HepG2 (cell line): ENCODE results near the gene TRIM54. TPM values are rescaled to one million over a fixed set of nuclear protein-coding genes. Genes with fewer than 3 reads are reported as not detected.

Source experiments
- CBFB ChIP-seq: sonication (generic); formaldehyde crosslinking; IDR thresholded peaks from 2 replicates; pipeline ENCODE4 v1.4.0; 2020; ENCODE audit warnings: missing genetic modification reagents
- PHF20 ChIP-seq: sonication (generic); formaldehyde crosslinking; IDR thresholded peaks from 2 replicates; pipeline ENCODE4 v1.5.0; 2020; ENCODE audit warnings: mild to moderate bottlenecking, missing genetic modification reagents
- PTBP1 ChIP-seq: fragments of 200-400 bp; formaldehyde crosslinking; IDR thresholded peaks from 2 replicates; pipeline ENCODE4 v1.6.1; 2018; ENCODE audit warnings: low read length, low read depth; ENCODE audit not compliant: poor library complexity, severe bottlenecking
- TAF1 ChIP-seq: sonication (generic); formaldehyde crosslinking; IDR thresholded peaks from 2 replicates; pipeline ENCODE4 v1.4.0; 2020; ENCODE audit warnings: missing genetic modification reagents
- ZNF367 ChIP-seq: sonication (generic); formaldehyde crosslinking; IDR thresholded peaks from 2 replicates; pipeline ENCODE4 v1.4.0; 2020; ENCODE audit warnings: missing genetic modification reagents, borderline replicate concordance
- ZNF556 ChIP-seq: sonication (generic); formaldehyde crosslinking; IDR thresholded peaks from 2 replicates; pipeline ENCODE4 v1.4.0; 2020; ENCODE audit warnings: mild to moderate bottlenecking, missing genetic modification reagents, borderline replicate concordance
- ZNF564 ChIP-seq: sonication (generic); formaldehyde crosslinking; IDR thresholded peaks from 2 replicates; pipeline ENCODE4 v1.8.1; 2023; ENCODE audit warnings: mild to moderate bottlenecking, missing genetic modification reagents
- ZSCAN12 ChIP-seq: sonication (generic); formaldehyde crosslinking; IDR thresholded peaks from 2 replicates; pipeline ENCODE4 v1.9.0; 2021; ENCODE audit warnings: mild to moderate bottlenecking, missing genetic modification reagents
- polyA plus RNA-seq, 8 experiments: library from polyadenylated mRNA; depleted of rRNA in 3 of 8; stranded (reverse) in 7 of 8; unstranded in 1 of 8; fragments of >200 nt; fragmentation: Illumina TruSeq in 4 of 8; extraction: Trizol in 4 of 8; gene quantifications; 2 replicates each; pipeline versions ENCODE4 v1.2.1 to v1.2.3, GENCODE V29; 2011 to 2016; ENCODE audit warnings: low read depth in 4 of 8, missing spikeins in 1 of 8, mixed read lengths in 1 of 8; ENCODE audit not compliant: insufficient read depth in 1 of 8
- total RNA-seq, 5 experiments: library from RNA; depleted of rRNA; stranded (reverse); fragments of >200 nt; fragmentation: Illumina TruSeq; extraction: Trizol; gene quantifications; 2 replicates each; pipeline ENCODE4 v1.2.3, GENCODE V29; 2016; ENCODE audit warnings: low read depth in 1 of 5
- TF ChIP-seq, protein P1 (sequence below): sonication (generic); formaldehyde crosslinking; IDR thresholded peaks from 2 replicates; pipeline ENCODE4 v1.5.0; 2020; ENCODE audit warnings: mild to moderate bottlenecking, missing genetic modification reagents, borderline replicate concordance
- TF ChIP-seq, protein P2 (sequence below): sonication (generic); formaldehyde crosslinking; IDR thresholded peaks from 2 replicates; pipeline ENCODE4 v1.4.0; 2020; ENCODE audit warnings: missing genetic modification reagents, borderline replicate concordance
- TF ChIP-seq, protein P3 (sequence below): sonication (generic); formaldehyde crosslinking; IDR thresholded peaks from 2 replicates; pipeline ENCODE4 v1.8.0; 2022; ENCODE audit warnings: mild to moderate bottlenecking, missing genetic modification reagents
- TF ChIP-seq, protein P4 (sequence below): sonication (generic); formaldehyde crosslinking; IDR thresholded peaks from 2 replicates; pipeline ENCODE4 v1.8.1; 2023; ENCODE audit warnings: mild to moderate bottlenecking, moderate library complexity, missing genetic modification reagents

Gene TRIM54
- total and polyA plus RNA-seq, 2 of the 13 experiments (the other 11 are each of a cell fraction or from before 2014, with no cell fraction given): 0.07 to 0.13 TPM

DNA sequence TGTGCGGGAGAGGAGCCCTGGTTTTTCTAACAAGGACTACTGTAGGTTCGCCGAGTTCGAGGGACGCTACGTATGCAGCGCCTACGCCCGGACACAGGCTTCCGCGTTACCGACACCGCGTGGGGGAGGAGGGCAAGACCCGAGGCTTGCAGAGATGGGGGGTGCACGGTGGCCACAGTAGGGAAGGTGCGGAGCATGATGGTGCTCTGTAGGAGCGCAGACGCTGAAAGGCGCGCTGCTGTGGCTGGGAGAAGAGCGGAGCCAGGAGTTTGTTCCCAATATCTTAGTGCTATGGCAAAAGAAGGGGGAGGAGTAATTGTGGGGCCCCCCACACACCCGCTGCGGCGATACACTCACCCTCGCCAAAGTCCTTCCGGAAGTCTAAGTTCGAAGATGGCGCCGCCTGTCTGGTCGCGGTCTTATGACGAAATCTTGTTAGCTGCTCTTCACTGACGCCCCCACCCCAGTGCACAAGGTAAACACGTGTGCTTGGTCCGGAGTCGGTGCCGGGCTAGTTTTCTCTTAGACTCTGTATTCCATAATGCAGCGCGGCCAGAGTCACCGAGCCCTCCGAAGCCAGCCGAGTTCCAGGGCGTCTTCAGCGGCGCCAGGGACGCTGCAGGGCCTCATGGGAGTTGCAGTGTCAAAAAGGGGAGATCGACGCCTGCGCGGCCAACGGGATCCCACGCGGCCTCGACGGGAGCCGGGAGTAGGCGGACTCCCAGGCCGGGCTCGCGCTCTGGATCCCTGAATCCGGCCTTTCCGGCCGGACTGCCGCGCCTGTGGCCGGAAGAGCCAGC, 74.4 kb downstream of the TRIM54 start, which contains the start of gene GTF3C2 (continued):
- TF ChIP-seq, protein P1, sequence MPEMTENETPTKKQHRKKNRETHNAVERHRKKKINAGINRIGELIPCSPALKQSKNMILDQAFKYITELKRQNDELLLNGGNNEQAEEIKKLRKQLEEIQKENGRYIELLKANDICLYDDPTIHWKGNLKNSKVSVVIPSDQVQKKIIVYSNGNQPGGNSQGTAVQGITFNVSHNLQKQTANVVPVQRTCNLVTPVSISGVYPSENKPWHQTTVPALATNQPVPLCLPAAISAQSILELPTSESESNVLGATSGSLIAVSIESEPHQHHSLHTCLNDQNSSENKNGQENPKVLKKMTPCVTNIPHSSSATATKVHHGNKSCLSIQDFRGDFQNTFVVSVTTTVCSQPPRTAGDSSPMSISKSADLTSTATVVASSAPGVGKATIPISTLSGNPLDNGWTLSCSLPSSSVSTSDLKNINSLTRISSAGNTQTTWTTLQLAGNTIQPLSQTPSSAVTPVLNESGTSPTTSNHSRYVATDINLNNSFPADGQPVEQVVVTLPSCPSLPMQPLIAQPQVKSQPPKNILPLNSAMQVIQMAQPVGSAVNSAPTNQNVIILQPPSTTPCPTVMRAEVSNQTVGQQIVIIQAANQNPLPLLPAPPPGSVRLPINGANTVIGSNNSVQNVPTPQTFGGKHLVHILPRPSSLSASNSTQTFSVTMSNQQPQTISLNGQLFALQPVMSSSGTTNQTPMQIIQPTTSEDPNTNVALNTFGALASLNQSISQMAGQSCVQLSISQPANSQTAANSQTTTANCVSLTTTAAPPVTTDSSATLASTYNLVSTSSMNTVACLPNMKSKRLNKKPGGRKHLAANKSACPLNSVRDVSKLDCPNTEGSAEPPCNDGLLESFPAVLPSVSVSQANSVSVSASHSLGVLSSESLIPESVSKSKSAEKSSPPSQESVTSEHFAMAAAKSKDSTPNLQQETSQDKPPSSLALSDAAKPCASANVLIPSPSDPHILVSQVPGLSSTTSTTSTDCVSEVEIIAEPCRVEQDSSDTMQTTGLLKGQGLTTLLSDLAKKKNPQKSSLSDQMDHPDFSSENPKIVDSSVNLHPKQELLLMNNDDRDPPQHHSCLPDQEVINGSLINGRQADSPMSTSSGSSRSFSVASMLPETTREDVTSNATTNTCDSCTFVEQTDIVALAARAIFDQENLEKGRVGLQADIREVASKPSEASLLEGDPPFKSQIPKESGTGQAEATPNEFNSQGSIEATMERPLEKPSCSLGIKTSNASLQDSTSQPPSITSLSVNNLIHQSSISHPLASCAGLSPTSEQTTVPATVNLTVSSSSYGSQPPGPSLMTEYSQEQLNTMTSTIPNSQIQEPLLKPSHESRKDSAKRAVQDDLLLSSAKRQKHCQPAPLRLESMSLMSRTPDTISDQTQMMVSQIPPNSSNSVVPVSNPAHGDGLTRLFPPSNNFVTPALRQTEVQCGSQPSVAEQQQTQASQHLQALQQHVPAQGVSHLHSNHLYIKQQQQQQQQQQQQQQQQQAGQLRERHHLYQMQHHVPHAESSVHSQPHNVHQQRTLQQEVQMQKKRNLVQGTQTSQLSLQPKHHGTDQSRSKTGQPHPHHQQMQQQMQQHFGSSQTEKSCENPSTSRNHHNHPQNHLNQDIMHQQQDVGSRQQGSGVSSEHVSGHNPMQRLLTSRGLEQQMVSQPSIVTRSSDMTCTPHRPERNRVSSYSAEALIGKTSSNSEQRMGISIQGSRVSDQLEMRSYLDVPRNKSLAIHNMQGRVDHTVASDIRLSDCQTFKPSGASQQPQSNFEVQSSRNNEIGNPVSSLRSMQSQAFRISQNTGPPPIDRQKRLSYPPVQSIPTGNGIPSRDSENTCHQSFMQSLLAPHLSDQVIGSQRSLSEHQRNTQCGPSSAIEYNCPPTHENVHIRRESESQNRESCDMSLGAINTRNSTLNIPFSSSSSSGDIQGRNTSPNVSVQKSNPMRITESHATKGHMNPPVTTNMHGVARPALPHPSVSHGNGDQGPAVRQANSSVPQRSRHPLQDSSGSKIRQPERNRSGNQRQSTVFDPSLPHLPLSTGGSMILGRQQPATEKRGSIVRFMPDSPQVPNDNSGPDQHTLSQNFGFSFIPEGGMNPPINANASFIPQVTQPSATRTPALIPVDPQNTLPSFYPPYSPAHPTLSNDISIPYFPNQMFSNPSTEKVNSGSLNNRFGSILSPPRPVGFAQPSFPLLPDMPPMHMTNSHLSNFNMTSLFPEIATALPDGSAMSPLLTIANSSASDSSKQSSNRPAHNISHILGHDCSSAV (CRISPR knock-in tag): no peak
- TF ChIP-seq TAF1 (CRISPR knock-in tag): peak; percentile 84
- TF ChIP-seq, protein P2, sequence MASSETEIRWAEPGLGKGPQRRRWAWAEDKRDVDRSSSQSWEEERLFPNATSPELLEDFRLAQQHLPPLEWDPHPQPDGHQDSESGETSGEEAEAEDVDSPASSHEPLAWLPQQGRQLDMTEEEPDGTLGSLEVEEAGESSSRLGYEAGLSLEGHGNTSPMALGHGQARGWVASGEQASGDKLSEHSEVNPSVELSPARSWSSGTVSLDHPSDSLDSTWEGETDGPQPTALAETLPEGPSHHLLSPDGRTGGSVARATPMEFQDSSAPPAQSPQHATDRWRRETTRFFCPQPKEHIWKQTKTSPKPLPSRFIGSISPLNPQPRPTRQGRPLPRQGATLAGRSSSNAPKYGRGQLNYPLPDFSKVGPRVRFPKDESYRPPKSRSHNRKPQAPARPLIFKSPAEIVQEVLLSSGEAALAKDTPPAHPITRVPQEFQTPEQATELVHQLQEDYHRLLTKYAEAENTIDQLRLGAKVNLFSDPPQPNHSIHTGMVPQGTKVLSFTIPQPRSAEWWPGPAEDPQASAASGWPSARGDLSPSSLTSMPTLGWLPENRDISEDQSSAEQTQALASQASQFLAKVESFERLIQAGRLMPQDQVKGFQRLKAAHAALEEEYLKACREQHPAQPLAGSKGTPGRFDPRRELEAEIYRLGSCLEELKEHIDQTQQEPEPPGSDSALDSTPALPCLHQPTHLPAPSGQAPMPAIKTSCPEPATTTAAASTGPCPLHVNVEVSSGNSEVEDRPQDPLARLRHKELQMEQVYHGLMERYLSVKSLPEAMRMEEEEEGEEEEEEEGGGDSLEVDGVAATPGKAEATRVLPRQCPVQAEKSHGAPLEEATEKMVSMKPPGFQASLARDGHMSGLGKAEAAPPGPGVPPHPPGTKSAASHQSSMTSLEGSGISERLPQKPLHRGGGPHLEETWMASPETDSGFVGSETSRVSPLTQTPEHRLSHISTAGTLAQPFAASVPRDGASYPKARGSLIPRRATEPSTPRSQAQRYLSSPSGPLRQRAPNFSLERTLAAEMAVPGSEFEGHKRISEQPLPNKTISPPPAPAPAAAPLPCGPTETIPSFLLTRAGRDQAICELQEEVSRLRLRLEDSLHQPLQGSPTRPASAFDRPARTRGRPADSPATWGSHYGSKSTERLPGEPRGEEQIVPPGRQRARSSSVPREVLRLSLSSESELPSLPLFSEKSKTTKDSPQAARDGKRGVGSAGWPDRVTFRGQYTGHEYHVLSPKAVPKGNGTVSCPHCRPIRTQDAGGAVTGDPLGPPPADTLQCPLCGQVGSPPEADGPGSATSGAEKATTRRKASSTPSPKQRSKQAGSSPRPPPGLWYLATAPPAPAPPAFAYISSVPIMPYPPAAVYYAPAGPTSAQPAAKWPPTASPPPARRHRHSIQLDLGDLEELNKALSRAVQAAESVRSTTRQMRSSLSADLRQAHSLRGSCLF (CRISPR knock-in tag): no peak
- peak; percentile 94 for TF ChIP-seq PHF20 (CRISPR knock-in tag)
- TF ChIP-seq, protein P3, sequence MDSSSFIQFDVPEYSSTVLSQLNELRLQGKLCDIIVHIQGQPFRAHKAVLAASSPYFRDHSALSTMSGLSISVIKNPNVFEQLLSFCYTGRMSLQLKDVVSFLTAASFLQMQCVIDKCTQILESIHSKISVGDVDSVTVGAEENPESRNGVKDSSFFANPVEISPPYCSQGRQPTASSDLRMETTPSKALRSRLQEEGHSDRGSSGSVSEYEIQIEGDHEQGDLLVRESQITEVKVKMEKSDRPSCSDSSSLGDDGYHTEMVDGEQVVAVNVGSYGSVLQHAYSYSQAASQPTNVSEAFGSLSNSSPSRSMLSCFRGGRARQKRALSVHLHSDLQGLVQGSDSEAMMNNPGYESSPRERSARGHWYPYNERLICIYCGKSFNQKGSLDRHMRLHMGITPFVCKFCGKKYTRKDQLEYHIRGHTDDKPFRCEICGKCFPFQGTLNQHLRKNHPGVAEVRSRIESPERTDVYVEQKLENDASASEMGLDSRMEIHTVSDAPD: no peak; the same call in none of the 2 replicates
- no peak; the same call in 1 of the 2 replicates for TF ChIP-seq ZNF367 (CRISPR knock-in tag)
- TF ChIP-seq ZNF564: peak; percentile 64
- TF ChIP-seq PTBP1: peak; percentile 96
- peak; percentile 98; the same call in 1 of the 2 replicates for TF ChIP-seq ZSCAN12 (CRISPR knock-in tag)
- TF ChIP-seq, protein P4, sequence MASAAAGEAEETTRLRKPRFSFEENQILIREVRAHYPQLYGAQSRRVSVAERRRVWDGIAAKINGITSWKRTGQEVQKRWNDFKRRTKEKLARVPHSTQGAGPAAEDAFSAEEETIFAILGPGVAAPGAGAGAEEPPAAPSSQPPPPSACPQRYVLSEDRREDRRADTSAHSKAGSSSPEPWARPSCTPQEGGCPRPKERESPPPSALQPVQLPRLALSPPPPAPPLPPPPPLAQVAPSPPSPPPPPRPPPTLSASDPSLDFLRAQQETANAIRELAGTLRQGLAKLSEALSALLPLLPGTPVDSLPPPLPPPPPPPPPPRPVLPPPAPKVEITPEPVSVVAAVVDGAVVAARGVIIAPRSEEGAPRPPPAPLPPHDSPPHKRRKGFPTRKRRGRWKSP (CRISPR knock-in tag): peak; percentile 94
- TF ChIP-seq ZNF556: 0 out of 2 replicates have a peak, but pooled peaks have one; percentile 49
- peak; percentile 74 for TF ChIP-seq CBFB
